ENCODE measurements around the gene HOXA10.

GRCh38 chr7:27204851-27205322 lies 30.8 kb upstream of the HOXA10 start:
- TF ChIP-seq CTCF (IDR thresholded peaks at IDR 0.05; ENCODE audit: low read depth, low read length, missing input control) (no peak), GABPA (IDR thresholded peaks at IDR 0.05 in 1 of 2, conservative IDR thresholded peaks at IDR 0.05 in 1 of 2) (no peak), RXRA (IDR thresholded peaks at IDR 0.05) (no peak)
